ENCODE data around the gene PABPC1L. TPM values are rescaled to one million over a fixed set of nuclear protein-coding genes. Genes with fewer than 3 reads are reported as not detected.

The PABPC1L gene
- total RNA-seq, 1 experiment from 2014 or later, result 90.7 TPM

- TF ChIP-seq MAX (CRISPR knock-in tag; IDR thresholded peaks at IDR 0.05) (0 out of 2 replicates have a peak, but pooled peaks have one; percentile 31), IRF2 (CRISPR knock-in tag; IDR thresholded peaks at IDR 0.05; ENCODE audit: borderline replicate concordance, low read depth) (0 out of 2 replicates have a peak, but pooled peaks have one; percentile 26), TEAD4 (CRISPR knock-in tag; IDR thresholded peaks at IDR 0.05) (no peak), CREB1 (CRISPR knock-in tag; IDR thresholded peaks at IDR 0.05) (no peak), NFYB (CRISPR knock-in tag; conservative IDR thresholded peaks at IDR 0.05; ENCODE audit: low read depth) (peak; percentile 61), ARID4B (CRISPR knock-in tag; IDR thresholded peaks at IDR 0.05; ENCODE audit: borderline replicate concordance) (peak; percentile 54; the same call in 1 of the 2 replicates), ELF4 (CRISPR knock-in tag; IDR thresholded peaks at IDR 0.05; ENCODE audit: low read depth) (0 out of 2 replicates have a peak, but pooled peaks have one; percentile 29), ZBTB21 (CRISPR knock-in tag; IDR thresholded peaks at IDR 0.05; ENCODE audit: borderline replicate concordance) (0 out of 2 replicates have a peak, but pooled peaks have one; percentile 46), FOXP1 (CRISPR knock-in tag; IDR thresholded peaks at IDR 0.05; ENCODE audit: borderline replicate concordance) (no peak; the same call in none of the 2 replicates), SP1 (CRISPR knock-in tag; conservative IDR thresholded peaks at IDR 0.05) (peak; percentile 91), ETV6 (CRISPR knock-in tag; IDR thresholded peaks at IDR 0.05) (0 out of 2 replicates have a peak, but pooled peaks have one; percentile 43), GABPB1 (CRISPR knock-in tag; IDR thresholded peaks at IDR 0.05) (peak; percentile 81), ZNF512 (CRISPR knock-in tag; IDR thresholded peaks at IDR 0.05; ENCODE audit: borderline replicate concordance) (no peak), USF1 (CRISPR knock-in tag; IDR thresholded peaks at IDR 0.05) (peak; percentile 87)
- TF ChIP-seq, protein P1, sequence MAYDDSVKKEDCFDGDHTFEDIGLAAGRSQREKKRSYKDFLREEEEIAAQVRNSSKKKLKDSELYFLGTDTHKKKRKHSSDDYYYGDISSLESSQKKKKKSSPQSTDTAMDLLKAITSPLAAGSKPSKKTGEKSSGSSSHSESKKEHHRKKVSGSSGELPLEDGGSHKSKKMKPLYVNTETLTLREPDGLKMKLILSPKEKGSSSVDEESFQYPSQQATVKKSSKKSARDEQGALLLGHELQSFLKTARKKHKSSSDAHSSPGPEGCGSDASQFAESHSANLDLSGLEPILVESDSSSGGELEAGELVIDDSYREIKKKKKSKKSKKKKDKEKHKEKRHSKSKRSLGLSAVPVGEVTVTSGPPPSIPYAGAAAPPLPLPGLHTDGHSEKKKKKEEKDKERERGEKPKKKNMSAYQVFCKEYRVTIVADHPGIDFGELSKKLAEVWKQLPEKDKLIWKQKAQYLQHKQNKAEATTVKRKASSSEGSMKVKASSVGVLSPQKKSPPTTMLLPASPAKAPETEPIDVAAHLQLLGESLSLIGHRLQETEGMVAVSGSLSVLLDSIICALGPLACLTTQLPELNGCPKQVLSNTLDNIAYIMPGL (CRISPR knock-in tag; IDR thresholded peaks at IDR 0.05), result peak; percentile 76; the same call in 1 of the 2 replicates
- TF ChIP-seq, protein P2, sequence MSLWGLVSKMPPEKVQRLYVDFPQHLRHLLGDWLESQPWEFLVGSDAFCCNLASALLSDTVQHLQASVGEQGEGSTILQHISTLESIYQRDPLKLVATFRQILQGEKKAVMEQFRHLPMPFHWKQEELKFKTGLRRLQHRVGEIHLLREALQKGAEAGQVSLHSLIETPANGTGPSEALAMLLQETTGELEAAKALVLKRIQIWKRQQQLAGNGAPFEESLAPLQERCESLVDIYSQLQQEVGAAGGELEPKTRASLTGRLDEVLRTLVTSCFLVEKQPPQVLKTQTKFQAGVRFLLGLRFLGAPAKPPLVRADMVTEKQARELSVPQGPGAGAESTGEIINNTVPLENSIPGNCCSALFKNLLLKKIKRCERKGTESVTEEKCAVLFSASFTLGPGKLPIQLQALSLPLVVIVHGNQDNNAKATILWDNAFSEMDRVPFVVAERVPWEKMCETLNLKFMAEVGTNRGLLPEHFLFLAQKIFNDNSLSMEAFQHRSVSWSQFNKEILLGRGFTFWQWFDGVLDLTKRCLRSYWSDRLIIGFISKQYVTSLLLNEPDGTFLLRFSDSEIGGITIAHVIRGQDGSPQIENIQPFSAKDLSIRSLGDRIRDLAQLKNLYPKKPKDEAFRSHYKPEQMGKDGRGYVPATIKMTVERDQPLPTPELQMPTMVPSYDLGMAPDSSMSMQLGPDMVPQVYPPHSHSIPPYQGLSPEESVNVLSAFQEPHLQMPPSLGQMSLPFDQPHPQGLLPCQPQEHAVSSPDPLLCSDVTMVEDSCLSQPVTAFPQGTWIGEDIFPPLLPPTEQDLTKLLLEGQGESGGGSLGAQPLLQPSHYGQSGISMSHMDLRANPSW (CRISPR knock-in tag; conservative IDR thresholded peaks at IDR 0.05; ENCODE audit: low read depth), result 0 out of 2 replicates have a peak, but pooled peaks have one; percentile 47
- TF ChIP-seq, protein P3, sequence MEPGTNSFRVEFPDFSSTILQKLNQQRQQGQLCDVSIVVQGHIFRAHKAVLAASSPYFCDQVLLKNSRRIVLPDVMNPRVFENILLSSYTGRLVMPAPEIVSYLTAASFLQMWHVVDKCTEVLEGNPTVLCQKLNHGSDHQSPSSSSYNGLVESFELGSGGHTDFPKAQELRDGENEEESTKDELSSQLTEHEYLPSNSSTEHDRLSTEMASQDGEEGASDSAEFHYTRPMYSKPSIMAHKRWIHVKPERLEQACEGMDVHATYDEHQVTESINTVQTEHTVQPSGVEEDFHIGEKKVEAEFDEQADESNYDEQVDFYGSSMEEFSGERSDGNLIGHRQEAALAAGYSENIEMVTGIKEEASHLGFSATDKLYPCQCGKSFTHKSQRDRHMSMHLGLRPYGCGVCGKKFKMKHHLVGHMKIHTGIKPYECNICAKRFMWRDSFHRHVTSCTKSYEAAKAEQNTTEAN (CRISPR knock-in tag; IDR thresholded peaks at IDR 0.05), result peak; percentile 85; the same call in 1 of the 2 replicates
Measured at GRCh38 chr20:44885392-44886265, 24.2 kb upstream of the PABPC1L start, which contains the start of gene YWHAB (continued).

All from WTC11 (cell line).